Breast epithelium (tissue), 3 donors: Measurements from ENCODE around the gene INHBB.

Experiments
- POLR2A ChIP-seq: fragments of 450-650 bp; IDR thresholded peaks from one replicate; pipeline ENCODE4 v1.6.1; 2016; ENCODE audit warnings: antibody characterized with exemption, mild to moderate bottlenecking, moderate library complexity
- TF ChIP-seq, protein P1 (sequence below), 3 donors: fragments of 450-650 bp; IDR thresholded peaks; one replicate each; pipeline ENCODE4 v1.5.1; 2016 to 2017; ENCODE audit warnings: antibody characterized with exemption in 3 of 3, mild to moderate bottlenecking in 3 of 3, moderate library complexity in 3 of 3

DNA sequence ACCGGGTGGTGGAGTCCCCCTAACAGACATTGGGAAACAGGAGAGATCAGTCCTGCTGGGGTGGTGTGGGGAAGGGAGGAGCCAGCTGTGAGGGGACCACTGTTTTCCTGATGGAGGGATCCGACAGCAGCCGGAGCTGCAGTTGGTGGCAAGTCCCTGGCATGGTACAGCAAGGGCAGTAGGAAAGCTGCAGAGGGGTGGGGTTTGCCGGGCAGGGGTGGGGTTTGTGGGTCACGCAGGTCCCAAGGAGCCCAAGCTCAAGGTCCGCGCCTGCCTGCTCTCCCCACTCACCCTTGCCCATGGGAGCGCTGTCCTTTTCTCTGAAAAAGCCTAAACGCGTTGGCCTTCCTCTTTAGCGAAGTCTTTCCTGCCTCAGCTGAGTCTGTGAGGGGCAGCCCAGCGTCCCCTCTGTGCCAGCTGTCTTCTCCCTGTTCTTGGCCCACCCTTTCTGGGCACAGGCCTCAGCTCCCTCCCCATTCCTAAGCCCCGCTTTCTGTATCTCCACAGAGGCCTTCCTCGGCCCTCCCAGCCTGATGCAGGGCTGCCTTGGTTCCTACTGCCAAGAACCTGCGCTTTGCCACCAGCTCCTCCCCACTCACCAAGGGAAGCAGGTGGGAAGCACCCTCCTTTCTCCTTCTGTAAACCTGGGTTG is 29.3 kb upstream of the INHBB start:
- TF ChIP-seq, protein P1, sequence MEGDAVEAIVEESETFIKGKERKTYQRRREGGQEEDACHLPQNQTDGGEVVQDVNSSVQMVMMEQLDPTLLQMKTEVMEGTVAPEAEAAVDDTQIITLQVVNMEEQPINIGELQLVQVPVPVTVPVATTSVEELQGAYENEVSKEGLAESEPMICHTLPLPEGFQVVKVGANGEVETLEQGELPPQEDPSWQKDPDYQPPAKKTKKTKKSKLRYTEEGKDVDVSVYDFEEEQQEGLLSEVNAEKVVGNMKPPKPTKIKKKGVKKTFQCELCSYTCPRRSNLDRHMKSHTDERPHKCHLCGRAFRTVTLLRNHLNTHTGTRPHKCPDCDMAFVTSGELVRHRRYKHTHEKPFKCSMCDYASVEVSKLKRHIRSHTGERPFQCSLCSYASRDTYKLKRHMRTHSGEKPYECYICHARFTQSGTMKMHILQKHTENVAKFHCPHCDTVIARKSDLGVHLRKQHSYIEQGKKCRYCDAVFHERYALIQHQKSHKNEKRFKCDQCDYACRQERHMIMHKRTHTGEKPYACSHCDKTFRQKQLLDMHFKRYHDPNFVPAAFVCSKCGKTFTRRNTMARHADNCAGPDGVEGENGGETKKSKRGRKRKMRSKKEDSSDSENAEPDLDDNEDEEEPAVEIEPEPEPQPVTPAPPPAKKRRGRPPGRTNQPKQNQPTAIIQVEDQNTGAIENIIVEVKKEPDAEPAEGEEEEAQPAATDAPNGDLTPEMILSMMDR (IDR thresholded peaks at IDR 0.05), result no peak
- TF ChIP-seq POLR2A, result no peak
